HCT116 (cell line): ENCODE data around the gene PARVA.

Experiments
- YY1 ChIP-seq: IDR thresholded peaks from 2 replicates; pipeline ENCODE4 v1.6.1; 2011; ENCODE audit warnings: low read length, low read depth, moderate library complexity, mild to moderate bottlenecking; ENCODE audit not compliant: insufficient replicate concordance; ENCODE audit errors: extremely low read depth
- TF ChIP-seq, protein P1 (sequence below), 3 experiments: fragments of 200-600 bp in 1 of 3; sonication (generic) in 1 of 3; IDR thresholded peaks in 2 of 3; conservative IDR thresholded peaks in 1 of 3; 2 replicates each; pipeline ENCODE4 v1.5.1; 2012 to 2017; ENCODE audit warnings: low read depth in 2 of 3, low read length in 2 of 3, antibody characterized with exemption in 1 of 3, borderline replicate concordance in 1 of 3, control low read depth in 1 of 3, mild to moderate bottlenecking in 1 of 3, mixed read lengths in 1 of 3, mixed run types in 1 of 3, moderate library complexity in 1 of 3; ENCODE audit not compliant: insufficient read depth in 1 of 3

DNA sequence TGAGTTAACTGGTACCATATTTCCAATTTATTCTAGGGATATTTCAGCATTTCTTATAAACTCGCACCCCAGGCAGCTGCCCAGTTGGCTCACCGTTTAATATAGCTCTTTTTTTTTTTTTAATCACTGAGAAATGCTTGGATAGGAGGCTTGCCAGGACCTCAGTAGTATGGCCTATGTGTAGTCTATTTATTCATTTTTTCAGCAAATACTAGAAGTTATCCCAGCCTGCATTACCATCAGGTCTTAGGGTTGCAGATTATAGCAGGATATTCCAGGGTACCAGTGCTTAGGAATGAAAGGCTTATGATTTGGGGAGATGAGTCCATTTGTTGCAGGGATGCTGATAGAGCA lies 26.6 kb downstream of the PARVA start:
- TF ChIP-seq YY1, result no peak
- TF ChIP-seq, protein P1, sequence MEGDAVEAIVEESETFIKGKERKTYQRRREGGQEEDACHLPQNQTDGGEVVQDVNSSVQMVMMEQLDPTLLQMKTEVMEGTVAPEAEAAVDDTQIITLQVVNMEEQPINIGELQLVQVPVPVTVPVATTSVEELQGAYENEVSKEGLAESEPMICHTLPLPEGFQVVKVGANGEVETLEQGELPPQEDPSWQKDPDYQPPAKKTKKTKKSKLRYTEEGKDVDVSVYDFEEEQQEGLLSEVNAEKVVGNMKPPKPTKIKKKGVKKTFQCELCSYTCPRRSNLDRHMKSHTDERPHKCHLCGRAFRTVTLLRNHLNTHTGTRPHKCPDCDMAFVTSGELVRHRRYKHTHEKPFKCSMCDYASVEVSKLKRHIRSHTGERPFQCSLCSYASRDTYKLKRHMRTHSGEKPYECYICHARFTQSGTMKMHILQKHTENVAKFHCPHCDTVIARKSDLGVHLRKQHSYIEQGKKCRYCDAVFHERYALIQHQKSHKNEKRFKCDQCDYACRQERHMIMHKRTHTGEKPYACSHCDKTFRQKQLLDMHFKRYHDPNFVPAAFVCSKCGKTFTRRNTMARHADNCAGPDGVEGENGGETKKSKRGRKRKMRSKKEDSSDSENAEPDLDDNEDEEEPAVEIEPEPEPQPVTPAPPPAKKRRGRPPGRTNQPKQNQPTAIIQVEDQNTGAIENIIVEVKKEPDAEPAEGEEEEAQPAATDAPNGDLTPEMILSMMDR (IDR thresholded peaks at IDR 0.05 in 2 of 3, conservative IDR thresholded peaks at IDR 0.05 in 1 of 3; ENCODE audit: borderline replicate concordance in 1 of 3, insufficient read depth in 1 of 3, low read depth in 2 of 3, low read length in 2 of 3), result no peak
